GM12878 (cell line): ENCODE data around the gene KRT86. TPM values are rescaled to one million over a fixed set of nuclear protein-coding genes. Genes with fewer than 3 reads are reported as not detected.

Source experiments
- ATAC-seq: fragments of 200-7000 bp; cut with Tn5 transposase; 3 replicates; pipeline ENCODE4 v1.9.1; 2020; ENCODE audit warnings: mild to moderate bottlenecking, moderate library complexity
- BruUV-seq: library from RNA; stranded (reverse); fragments of 400-500 nt; replicated peaks from 2 replicates; lab custom pipeline; 2021; lab: Mats Ljungman, UMichigan
- CTCF ChIA-PET: fragments of 300-600 bp; sonication (Branson Sonifier 250); formaldehyde crosslinking; extraction: SDS; loops from one replicate; lab custom pipeline; 2021; ENCODE audit warnings: inconsistent platforms; lab: Yijun Ruan, JAX
- POLR2A ChIA-PET: fragments of 350-600 bp; formaldehyde crosslinking; extraction: SDS; loops from one replicate; lab custom pipeline; 2021; ENCODE audit warnings: inconsistent platforms; lab: Charles Lee
- RAD21 ChIA-PET: fragments of 300-600 bp; sonication (Branson Sonifier 250); formaldehyde crosslinking; loops from one replicate; lab custom pipeline; 2023; ENCODE audit warnings: antibody characterized with exemption; ENCODE audit not compliant: unreplicated experiment; lab: Charles Lee
- SMC1A ChIA-PET: fragments of 300-600 bp; sonication (Branson Sonifier 250); formaldehyde crosslinking; loops from one replicate; lab custom pipeline; 2023; ENCODE audit not compliant: unreplicated experiment, uncharacterized antibody; lab: Charles Lee
- DNase-seq: peaks from one replicate; pipeline ENCODE4 v3.0.0-alpha.2; 2011; ENCODE audit warnings: low read depth, low spot score
- FAIRE-seq: peaks from 3 replicates; lab custom pipeline; 2011; peaks lifted over from hg19 to GRCh38; lab: Jason Lieb, UNC
- H2AFZ ChIP-seq: 2 replicates; pipeline ENCODE4 v1.6.0; 2011; ENCODE audit warnings: low read depth, low read length, control low read depth; ENCODE audit not compliant: control insufficient read depth
- H3K27ac ChIP-seq: 2 replicates; pipeline ENCODE4 v1.5.1; 2011; ENCODE audit warnings: control low read depth; ENCODE audit not compliant: control insufficient read depth, insufficient read depth
- H3K27me3 ChIP-seq, 2 experiments: replicated peaks in 1 of 2; 2 replicates each; pipeline versions ENCODE4 v1.6.0 to v1.6.1; 2011; ENCODE audit warnings: low read length in 1 of 2; ENCODE audit not compliant: control insufficient read depth in 2 of 2, insufficient read depth in 2 of 2
- H3K36me3 ChIP-seq, 2 experiments: 2 replicates each; pipeline ENCODE4 v1.5.1; 2011; ENCODE audit warnings: low read length in 1 of 2; ENCODE audit not compliant: control insufficient read depth in 2 of 2, insufficient read depth in 2 of 2
- H3K4me1 ChIP-seq: 2 replicates; pipeline ENCODE4 v1.6.1; 2011; ENCODE audit warnings: mild to moderate bottlenecking, low read length, moderate library complexity, mixed read lengths; ENCODE audit not compliant: control insufficient read depth, insufficient read depth
- H3K4me2 ChIP-seq: 2 replicates; pipeline ENCODE4 v1.6.0; 2011; ENCODE audit warnings: control low read depth; ENCODE audit not compliant: control insufficient read depth, insufficient read depth
- H3K4me3 ChIP-seq: fragments of 200-600 bp; sonication (generic); 2 replicates; pipeline ENCODE4 v1.5.1; 2016
- H3K79me2 ChIP-seq: 2 replicates; pipeline ENCODE4 v1.6.0; 2011; ENCODE audit warnings: low read length; ENCODE audit not compliant: control insufficient read depth, insufficient read depth
- H3K9ac ChIP-seq: 2 replicates; pipeline ENCODE4 v1.8.0; 2011; ENCODE audit warnings: low read length, control low read depth, mixed read lengths; ENCODE audit not compliant: control insufficient read depth, insufficient read depth
- H3K9me3 ChIP-seq: replicated peaks from 3 replicates; pipeline ENCODE4 v1.5.1; 2011; ENCODE audit warnings: mild to moderate bottlenecking, low read length; ENCODE audit not compliant: control insufficient read depth, insufficient read depth
- H4K20me1 ChIP-seq: 2 replicates; pipeline ENCODE4 v1.6.0; 2011; ENCODE audit not compliant: control insufficient read depth, insufficient read depth
- SMARCA5 ChIP-seq: fragments of 450-650 bp; IDR thresholded peaks from 2 replicates; pipeline ENCODE4 v1.6.1; 2017; ENCODE audit warnings: mild to moderate bottlenecking
- WGBS: methylation state at CpG from one replicate; pipeline ENCODE4 v1.1.6; 2016; ENCODE audit warnings: low lambda C conversion rate; ENCODE audit not compliant: insufficient replicate concordance, insufficient coverage; ENCODE audit errors: missing lambda C conversion rate; 5-methylcytosine and 5-hydroxymethylcytosine counted together
- in situ Hi-C: fragments of 300-500 bp; cut with MboI; formaldehyde crosslinking; loops from 9 replicates; pipeline ENCODE4 v1.14.3; 2018; ENCODE audit warnings: mixed read lengths
- intact Hi-C: fragments of 100-400 bp; cut with micrococcal nuclease; formaldehyde crosslinking; loops from one replicate; pipeline ENCODE4 v1.14.2; 2022; ENCODE audit not compliant: unreplicated experiment
- polyA plus RNA-seq, 11 experiments: library from polyadenylated mRNA; depleted of rRNA in 4 of 11; unstranded in 6 of 11; stranded (reverse) in 5 of 11; fragments of >200 nt; fragmentation: Nextera tagmentation in 4 of 11; fragmentation: Illumina TruSeq in 1 of 11; extraction: Ambion mirVana in 4 of 11; extraction: Trizol in 1 of 11; gene quantifications; 1 replicate in 1 of 11; 2 replicates in 10 of 11; pipeline versions ENCODE4 v1.2.1 to v1.2.3, GENCODE V29; 2011 to 2016; ENCODE audit warnings: inconsistent platforms in 2 of 11, missing spikeins in 2 of 11, low read depth in 1 of 11
- total RNA-seq, 4 experiments: library from RNA; depleted of rRNA in 3 of 4; stranded (reverse); fragments of >200 nt in 3 of 4; fragmentation: Illumina TruSeq in 1 of 4; extraction: Trizol in 1 of 4; gene quantifications; 2 replicates each; pipeline versions ENCODE4 v1.2.1 to v1.2.3, GENCODE V29; 2013 to 2021
- TF ChIP-seq, protein P1 (sequence below): fragments of 450-650 bp; IDR thresholded peaks from 2 replicates; pipeline ENCODE4 v1.6.1; 2016; ENCODE audit warnings: mild to moderate bottlenecking
- TF ChIP-seq, protein P2 (sequence below): fragments of 450-650 bp; IDR thresholded peaks from 2 replicates; pipeline ENCODE4 v1.6.1; 2017; ENCODE audit warnings: mild to moderate bottlenecking, moderate library complexity

Gene KRT86
- total and polyA plus RNA-seq, 10 of the 15 experiments (the other 5 are each of a cell fraction or from before 2014, with no cell fraction given) = 0.11 to 0.54 (median 0.18) TPM; not detected in 4

DNA sequence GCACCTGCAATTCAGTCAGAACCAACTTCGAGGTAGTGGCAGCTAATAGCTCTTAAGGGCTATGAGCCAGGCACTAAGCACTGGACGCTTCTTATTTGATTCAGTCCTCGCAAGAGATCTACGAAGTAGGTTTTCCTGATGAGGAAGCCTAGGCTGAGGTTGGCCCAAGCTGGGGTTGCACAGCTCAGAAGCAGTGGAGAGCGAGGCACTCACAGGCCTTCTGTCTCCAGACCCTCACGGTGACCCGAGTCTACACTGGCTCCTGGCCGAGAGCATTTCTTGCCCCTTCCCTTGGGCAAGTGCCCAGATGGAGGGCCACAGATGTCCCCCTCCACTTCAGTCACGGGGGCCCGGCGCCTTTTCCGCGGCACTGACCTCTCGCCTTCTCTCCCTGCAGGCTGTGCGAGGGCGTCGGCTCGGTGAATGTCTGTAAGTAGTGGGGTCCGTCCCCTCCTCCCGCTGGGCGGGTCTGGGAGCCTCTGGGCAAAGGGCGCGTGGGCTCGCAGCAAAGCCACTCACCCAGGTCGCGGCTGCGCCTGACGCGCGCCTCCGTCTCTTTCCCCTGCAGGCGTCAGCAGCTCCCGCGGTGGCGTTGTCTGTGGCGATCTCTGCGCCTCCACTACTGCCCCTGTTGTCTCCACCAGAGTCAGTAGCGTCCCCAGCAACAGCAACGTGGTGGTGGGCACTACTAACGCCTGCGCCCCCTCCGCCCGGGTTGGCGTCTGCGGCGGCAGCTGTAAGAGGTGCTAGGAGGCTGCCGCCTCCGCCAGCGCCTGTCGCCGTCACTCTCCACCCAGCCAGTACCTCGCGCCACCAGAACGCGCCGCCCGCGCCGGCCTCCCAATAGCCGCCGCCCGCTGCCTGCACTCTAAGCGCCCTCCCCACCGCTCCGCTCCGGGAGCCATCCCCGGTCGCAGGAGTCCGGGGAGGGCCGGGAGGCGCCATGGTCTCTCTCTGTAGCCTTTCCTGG lies 33.7 kb downstream of the KRT86 start:
- FAIRE-seq (no peak), ATAC-seq (peak; percentile 70), DNase-seq (no peak)
- no peak overlapping the region for H3K9ac ChIP-seq
- no peak overlapping the region for H3K4me3 ChIP-seq
- H2AFZ ChIP-seq = no peak overlapping the region; the same call in 1 of the 2 replicates
- H3K27ac ChIP-seq = no peak overlapping the region
- H3K4me2 ChIP-seq = peak overlapping the region; percentile 59; the same call in 1 of the 2 replicates
- in situ Hi-C loops (no loop called here), intact Hi-C loops (no loop called here)
- H3K27me3 ChIP-seq = peaks cover 13 to 18% of the 10 kb centered on the region in 2 experiments; a peak in 3 of 4 replicates
- no TSS peak for BruUV-seq
- RAD21 ChIA-PET = interaction anchor here (1.2 kb wide), 1 partner anchor 152 kb away, joined by 3 read pairs; no protein-coding TSS in a partner anchor
- H3K9me3 ChIP-seq = no peaks in the 10 kb centered on the region
- SMC1A ChIA-PET = no interaction called here
- no peaks in the 10 kb centered on the region for H3K36me3 ChIP-seq
- TF ChIP-seq, protein P1, sequence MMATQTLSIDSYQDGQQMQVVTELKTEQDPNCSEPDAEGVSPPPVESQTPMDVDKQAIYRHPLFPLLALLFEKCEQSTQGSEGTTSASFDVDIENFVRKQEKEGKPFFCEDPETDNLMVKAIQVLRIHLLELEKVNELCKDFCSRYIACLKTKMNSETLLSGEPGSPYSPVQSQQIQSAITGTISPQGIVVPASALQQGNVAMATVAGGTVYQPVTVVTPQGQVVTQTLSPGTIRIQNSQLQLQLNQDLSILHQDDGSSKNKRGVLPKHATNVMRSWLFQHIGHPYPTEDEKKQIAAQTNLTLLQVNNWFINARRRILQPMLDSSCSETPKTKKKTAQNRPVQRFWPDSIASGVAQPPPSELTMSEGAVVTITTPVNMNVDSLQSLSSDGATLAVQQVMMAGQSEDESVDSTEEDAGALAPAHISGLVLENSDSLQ = 0 out of 2 replicates have a peak, but pooled peaks have one; percentile 14
- TF ChIP-seq SMARCA5 = no peak
- TF ChIP-seq, protein P2, sequence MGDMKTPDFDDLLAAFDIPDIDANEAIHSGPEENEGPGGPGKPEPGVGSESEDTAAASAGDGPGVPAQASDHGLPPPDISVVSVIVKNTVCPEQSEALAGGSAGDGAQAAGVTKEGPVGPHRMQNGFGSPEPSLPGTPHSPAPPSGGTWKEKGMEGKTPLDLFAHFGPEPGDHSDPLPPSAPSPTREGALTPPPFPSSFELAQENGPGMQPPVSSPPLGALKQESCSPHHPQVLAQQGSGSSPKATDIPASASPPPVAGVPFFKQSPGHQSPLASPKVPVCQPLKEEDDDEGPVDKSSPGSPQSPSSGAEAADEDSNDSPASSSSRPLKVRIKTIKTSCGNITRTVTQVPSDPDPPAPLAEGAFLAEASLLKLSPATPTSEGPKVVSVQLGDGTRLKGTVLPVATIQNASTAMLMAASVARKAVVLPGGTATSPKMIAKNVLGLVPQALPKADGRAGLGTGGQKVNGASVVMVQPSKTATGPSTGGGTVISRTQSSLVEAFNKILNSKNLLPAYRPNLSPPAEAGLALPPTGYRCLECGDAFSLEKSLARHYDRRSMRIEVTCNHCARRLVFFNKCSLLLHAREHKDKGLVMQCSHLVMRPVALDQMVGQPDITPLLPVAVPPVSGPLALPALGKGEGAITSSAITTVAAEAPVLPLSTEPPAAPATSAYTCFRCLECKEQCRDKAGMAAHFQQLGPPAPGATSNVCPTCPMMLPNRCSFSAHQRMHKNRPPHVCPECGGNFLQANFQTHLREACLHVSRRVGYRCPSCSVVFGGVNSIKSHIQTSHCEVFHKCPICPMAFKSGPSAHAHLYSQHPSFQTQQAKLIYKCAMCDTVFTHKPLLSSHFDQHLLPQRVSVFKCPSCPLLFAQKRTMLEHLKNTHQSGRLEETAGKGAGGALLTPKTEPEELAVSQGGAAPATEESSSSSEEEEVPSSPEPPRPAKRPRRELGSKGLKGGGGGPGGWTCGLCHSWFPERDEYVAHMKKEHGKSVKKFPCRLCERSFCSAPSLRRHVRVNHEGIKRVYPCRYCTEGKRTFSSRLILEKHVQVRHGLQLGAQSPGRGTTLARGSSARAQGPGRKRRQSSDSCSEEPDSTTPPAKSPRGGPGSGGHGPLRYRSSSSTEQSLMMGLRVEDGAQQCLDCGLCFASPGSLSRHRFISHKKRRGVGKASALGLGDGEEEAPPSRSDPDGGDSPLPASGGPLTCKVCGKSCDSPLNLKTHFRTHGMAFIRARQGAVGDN = no peak
- H4K20me1 ChIP-seq = no peaks in the 10 kb centered on the region
- POLR2A ChIA-PET = interaction anchor here (0.6 kb wide), 1 partner anchor 410 kb away, joined by 4 read pairs; no protein-coding TSS in a partner anchor
- CTCF ChIA-PET = interaction anchor here (0.7 to 2.3 kb wide), 9 partner anchors 11 to 122 kb away, joined by 3 to 10 read pairs (median 4); no protein-coding TSS in a partner anchor
- no peaks in the 10 kb centered on the region for H3K79me2 ChIP-seq
- 9% methylated on average over 54 of the region's 71 CpGs for WGBS
- H3K4me1 ChIP-seq = peaks cover 9% of the 10 kb centered on the region
